SK-N-MC (cell line): ENCODE results near the gene DDX3X.

Experiments used
- DNase-seq: peaks from one replicate; pipeline ENCODE4 v3.0.0-alpha.2; 2011; ENCODE audit warnings: low read depth, low spot score
- H3K27ac ChIP-seq: fragments of 200-600 bp; sonication (generic); 2 replicates; pipeline ENCODE4 v1.5.1; 2016; ENCODE audit warnings: mixed run types
- H3K36me3 ChIP-seq: fragments of 200-600 bp; sonication (generic); 2 replicates; pipeline ENCODE4 v1.6.1; 2017; ENCODE audit warnings: antibody characterized with exemption, low read length, mixed read lengths; ENCODE audit not compliant: insufficient read depth
- H3K4me3 ChIP-seq: fragments of 200-600 bp; sonication (generic); 2 replicates; pipeline ENCODE4 v1.5.1; 2016
- H3K9ac ChIP-seq: fragments of 200-600 bp; sonication (generic); 2 replicates; pipeline ENCODE4 v1.8.0; 2017; ENCODE audit warnings: mixed run types, mixed read lengths; ENCODE audit not compliant: insufficient read length
- H3K9me3 ChIP-seq: fragments of 200-600 bp; sonication (generic); 2 replicates; pipeline ENCODE4 v1.6.1; 2017; ENCODE audit warnings: low read depth, mild to moderate bottlenecking, antibody characterized with exemption, low read length, moderate library complexity, mixed read lengths
- EZH2 ChIP-seq: fragments of 200-600 bp; sonication (generic); IDR thresholded peaks from one replicate; pipeline ENCODE4 v1.6.1; 2017; ENCODE audit warnings: antibody characterized with exemption
- FOXP2 ChIP-seq: optimal IDR thresholded peaks from 2 replicates; pipeline ENCODE3; 2011; ENCODE audit warnings: mild to moderate bottlenecking, moderate library complexity; ENCODE audit not compliant: insufficient read depth; ENCODE audit errors: extremely low read length, control extremely low read depth
- POLR2AphosphoS5 ChIP-seq: IDR thresholded peaks from 2 replicates; pipeline ENCODE4 v1.6.1; 2012; ENCODE audit warnings: mild to moderate bottlenecking, low read depth, low read length, borderline replicate concordance

Gene DDX3X

DNA sequence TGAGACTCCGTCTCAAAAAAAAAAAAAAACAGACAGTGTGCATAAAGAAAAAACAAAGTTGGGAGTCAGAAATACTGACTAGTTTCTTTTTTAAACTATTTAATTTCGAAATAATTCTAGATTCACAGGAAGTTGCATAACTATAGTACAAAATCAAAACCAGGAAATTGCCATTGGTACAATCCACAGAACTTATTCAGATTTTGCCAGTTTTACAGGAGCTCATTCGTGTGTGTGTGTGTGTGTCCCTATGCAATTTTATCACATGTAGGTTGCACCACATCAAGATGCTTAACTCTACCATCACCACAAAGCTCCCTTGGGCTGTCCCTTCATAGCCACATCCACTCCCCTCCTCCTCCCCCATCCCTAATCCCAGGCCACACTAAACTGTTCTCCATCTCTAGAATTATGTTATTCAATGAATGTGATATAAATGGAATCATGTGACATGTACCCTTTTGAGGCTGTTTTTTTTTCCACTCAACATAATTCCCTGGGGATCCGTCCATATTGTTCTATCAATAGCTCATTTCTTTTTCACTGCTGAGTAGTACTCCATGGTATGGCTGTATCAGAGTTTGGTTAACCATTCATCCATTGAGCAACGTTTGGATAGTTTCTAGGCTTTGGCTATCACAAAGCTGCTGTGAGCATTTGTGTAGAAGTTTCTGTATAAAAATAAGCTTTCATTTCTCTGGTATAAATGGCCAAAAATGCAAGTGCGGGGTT is 16.3 kb upstream of the DDX3X start:
- Histone ChIP-seq H3K27ac (no peak overlapping the region), H3K9me3 (no peaks in the 10 kb centered on the region), H3K9ac (no peak overlapping the region), H3K36me3 (no peaks in the 10 kb centered on the region), H3K4me3 (no peak overlapping the region)
- TF ChIP-seq EZH2 (no peak), FOXP2 (no peak), POLR2AphosphoS5 (no peak)
- DNase-seq = no peak

DNA sequence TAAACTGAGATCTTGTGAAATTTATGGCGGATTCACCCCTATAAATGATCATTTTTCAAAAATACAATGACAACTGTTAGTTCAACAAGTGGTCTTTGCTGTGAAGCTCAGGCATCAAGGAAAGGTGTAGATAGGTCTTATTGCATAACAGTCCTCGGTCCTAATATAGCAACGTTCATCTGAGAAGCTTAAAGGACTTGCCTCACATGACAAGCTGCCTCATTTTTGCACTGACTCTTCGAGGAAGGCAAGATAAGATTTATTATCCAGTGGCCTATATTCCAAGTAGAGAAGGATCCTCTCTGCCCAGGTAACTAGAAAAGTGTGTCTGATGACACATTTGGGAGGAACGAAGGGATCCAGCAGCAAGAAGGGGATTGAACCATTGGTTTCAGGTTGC is 13.6 kb upstream of the DDX3X start:
- H3K36me3 ChIP-seq = no peaks in the 10 kb centered on the region
- no peaks in the 10 kb centered on the region for H3K9me3 ChIP-seq
- H3K9ac ChIP-seq = no peak overlapping the region
- H3K4me3 ChIP-seq = no peak overlapping the region
- TF ChIP-seq POLR2AphosphoS5 (no peak), EZH2 (no peak)
- DNase-seq = no peak
- H3K27ac ChIP-seq = no peak overlapping the region

DNA sequence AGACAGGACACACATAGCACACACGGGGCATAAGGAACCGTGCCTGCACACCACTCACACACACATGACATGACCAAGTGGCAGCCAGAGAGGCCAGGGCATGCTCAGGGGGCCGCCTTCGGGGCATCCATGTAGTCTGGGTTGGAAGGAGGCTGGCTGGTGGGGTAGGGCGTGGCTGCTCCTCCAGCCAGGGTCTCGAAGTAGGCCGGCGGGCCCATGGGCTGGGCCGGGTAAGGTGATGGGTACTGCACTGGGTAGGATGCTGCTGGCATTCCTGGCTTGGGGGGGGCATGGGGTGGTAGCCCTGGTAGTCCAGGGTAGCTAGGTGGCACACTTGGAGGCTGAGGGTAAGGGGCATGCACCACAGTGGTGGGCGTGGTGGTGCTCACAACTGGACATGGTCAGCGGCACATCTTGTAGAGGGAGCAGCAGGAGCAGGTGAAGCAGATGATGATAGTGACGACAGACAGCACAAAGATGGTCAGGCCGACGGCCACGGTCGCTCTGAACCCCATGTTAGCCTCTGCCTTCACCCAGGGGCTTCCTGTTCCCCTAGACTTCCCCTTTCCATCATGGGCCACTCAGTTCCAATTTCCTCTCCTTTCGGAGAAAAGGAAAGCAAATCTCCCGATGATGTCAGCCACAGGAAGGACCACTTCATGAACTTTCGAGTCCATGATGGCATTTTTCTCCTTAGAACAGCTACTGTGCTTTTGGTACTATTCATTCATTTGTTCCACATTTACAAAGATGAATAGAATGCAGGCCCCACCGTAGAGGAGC is 10.9 kb upstream of the DDX3X start:
- no peak for DNase-seq
- Histone ChIP-seq H3K9ac (no peak overlapping the region), H3K9me3 (no peaks in the 10 kb centered on the region), H3K4me3 (no peak overlapping the region), H3K36me3 (no peaks in the 10 kb centered on the region), H3K27ac (no peak overlapping the region)
- TF ChIP-seq FOXP2 = no peak
- no peak for TF ChIP-seq POLR2AphosphoS5
- no peak for TF ChIP-seq EZH2

DNA sequence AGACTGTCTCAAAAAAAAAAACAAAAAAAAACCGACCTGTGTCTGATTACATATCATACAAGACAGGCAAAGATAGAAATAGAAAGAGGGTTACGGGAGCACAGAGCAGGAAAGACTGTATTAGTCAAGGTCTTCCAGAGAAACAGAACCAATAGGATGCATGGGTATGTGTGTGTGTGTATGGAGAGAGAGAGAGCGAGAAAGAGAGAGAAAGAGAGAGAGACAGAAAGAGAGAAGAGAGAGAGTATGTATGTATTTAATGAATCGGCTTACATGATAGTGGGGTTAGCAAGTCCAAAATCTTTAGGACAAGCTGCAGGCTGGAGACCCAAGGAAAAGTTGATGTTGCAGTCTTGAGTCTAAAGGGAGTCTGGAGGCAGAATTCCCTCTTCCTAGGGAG is 7.5 kb upstream of the DDX3X start:
- H3K27ac ChIP-seq = no peak overlapping the region
- no peak overlapping the region for H3K4me3 ChIP-seq
- TF ChIP-seq EZH2 (no peak), POLR2AphosphoS5 (no peak), FOXP2 (no peak)
- H3K36me3 ChIP-seq = no peaks in the 10 kb centered on the region
- H3K9me3 ChIP-seq = no peaks in the 10 kb centered on the region
- no peak for DNase-seq
- no peak overlapping the region for H3K9ac ChIP-seq

DNA sequence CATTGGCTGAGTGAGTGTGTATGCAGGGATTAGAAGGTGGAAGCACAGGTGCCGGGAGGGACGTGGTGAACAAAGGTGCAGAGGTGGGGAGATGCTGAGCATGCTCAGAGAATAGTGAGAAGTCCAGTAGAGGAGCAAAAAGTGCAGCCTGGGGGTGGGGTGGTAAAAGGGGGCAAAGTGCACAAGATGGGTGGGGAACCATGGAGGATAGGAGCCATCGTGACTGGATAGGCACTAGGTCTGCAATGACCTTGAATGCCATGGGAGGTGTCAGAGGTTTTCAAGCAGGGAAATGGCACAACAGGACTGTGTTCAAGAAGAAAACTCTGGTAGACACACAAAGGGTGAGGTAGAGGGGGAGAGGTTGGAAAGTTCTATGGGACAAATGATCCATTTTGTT is 6.6 kb upstream of the DDX3X start:
- no peak for DNase-seq
- H3K36me3 ChIP-seq = no peaks in the 10 kb centered on the region
- TF ChIP-seq POLR2AphosphoS5 = no peak
- TF ChIP-seq EZH2 = no peak
- TF ChIP-seq FOXP2 = no peak
- H3K4me3 ChIP-seq = no peak overlapping the region
- no peak overlapping the region for H3K9ac ChIP-seq
- no peak overlapping the region for H3K27ac ChIP-seq
- no peaks in the 10 kb centered on the region for H3K9me3 ChIP-seq

DNA sequence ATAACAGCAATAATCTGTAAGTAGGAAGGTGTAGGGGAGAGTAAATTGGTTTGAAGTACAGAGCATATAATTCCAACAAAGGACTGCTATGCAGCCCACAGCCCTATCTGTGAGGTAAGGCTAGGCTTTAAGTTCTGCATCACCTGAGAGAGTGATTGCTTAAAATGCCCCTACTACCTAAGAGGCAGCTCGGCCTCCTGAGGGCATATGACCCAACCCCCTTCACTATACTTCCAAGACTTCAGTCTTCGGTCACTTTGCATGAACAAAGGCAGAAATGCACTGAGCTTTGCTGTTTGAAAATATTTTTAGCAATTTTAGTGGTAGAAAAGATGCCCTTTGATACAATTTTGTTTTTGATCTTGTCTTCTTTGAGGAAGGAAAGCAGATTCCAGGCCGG is 4.9 kb upstream of the DDX3X start:
- Histone ChIP-seq H3K4me3 (no peak overlapping the region), H3K9ac (no peak overlapping the region), H3K27ac (no peak overlapping the region), H3K36me3 (no peaks in the 10 kb centered on the region), H3K9me3 (no peaks in the 10 kb centered on the region)
- DNase-seq = no peak
- TF ChIP-seq EZH2 = no peak
- no peak for TF ChIP-seq POLR2AphosphoS5
- no peak for TF ChIP-seq FOXP2

DNA sequence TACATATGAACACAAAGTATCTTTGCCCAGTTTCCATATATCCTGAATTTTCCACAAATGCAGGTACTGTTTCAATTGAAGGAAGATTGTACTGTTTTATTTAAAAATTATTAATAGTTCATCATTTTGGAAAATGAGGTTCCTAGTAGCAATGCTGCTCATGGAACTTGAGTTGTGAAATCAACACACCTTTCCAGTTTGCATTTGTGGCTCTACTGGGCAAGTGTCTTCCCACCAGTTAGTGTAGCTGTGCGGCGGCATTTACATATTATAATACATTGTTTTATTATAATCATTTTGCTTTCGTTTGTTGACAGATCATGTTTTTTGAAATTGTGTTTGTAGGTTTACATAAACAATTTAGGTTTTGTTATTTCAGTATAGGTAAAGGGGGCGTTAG is 2.0 kb upstream of the DDX3X start:
- H3K4me3 ChIP-seq = no peak overlapping the region
- no peak for DNase-seq
- H3K9me3 ChIP-seq = no peaks in the 10 kb centered on the region
- no peak overlapping the region for H3K9ac ChIP-seq
- TF ChIP-seq EZH2 (no peak), FOXP2 (no peak), POLR2AphosphoS5 (no peak)
- no peak overlapping the region for H3K27ac ChIP-seq
- H3K36me3 ChIP-seq = peaks cover 11% of the 10 kb centered on the region

DNA sequence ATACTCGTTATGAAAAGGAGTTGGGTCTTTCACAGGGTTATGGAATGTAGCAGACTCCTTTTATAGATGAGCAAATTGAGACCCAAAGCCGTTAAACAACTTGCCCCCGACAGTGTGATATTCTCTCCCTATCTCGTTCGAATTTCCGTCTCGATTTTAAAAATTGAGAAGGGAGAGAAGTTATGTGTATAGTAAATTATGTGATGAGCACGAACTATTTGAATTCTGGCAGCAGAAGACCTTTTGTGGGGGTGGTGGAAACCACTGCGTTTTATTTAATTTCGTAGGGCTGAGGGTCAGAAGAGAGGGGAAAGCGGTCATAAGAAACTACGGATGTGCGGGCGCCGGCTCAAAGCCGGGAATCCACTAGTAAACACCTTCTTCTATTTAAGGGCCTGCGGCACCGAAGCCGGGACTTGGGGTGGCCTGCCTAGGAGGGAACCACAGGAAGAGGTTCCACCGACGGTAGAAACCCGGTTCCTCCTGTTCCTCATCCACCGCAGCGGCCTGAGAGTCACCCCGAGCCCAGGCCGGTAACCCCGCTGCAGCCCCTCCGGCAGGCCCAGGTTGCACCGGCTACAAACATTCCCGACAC is 1.5 kb upstream of the DDX3X start:
- Histone ChIP-seq H3K27ac (peak overlapping the region; percentile 100), H3K9me3 (no peaks in the 10 kb centered on the region), H3K9ac (peak overlapping the region; percentile 100), H3K4me3 (peak overlapping the region; percentile 100), H3K36me3 (peaks cover 16% of the 10 kb centered on the region)
- no peak for TF ChIP-seq POLR2AphosphoS5
- no peak for TF ChIP-seq EZH2
- TF ChIP-seq FOXP2 = no peak
- no peak for DNase-seq
